Liver (tissue), 9 donors: Measurements from ENCODE around the gene ZC3HAV1. TPM values are rescaled to one million over a fixed set of nuclear protein-coding genes. Genes with fewer than 3 reads are reported as not detected.

Source experiments
- DNase-seq: peaks from one replicate; pipeline ENCODE4 v3.0.0-alpha.2; 2017; ENCODE audit warnings: low spot score
- H3K27ac ChIP-seq, 2 donors: one replicate each; pipeline ENCODE4 v1.7.0; 2013; ENCODE audit warnings: inconsistent platforms in 2 of 2, low read length in 2 of 2, control low read depth in 1 of 2, low read depth in 1 of 2, mild to moderate bottlenecking in 1 of 2
- H3K27me3 ChIP-seq, 4 donors: one replicate each; pipeline versions ENCODE4 v1.6.1 to v1.7.0; 2013; ENCODE audit warnings: low read length in 3 of 4, inconsistent platforms in 1 of 4, mild to moderate bottlenecking in 1 of 4, moderate library complexity in 1 of 4; ENCODE audit not compliant: control insufficient read depth in 4 of 4, insufficient read depth in 4 of 4
- H3K36me3 ChIP-seq, 4 donors: one replicate each; pipeline versions ENCODE4 v1.6.1 to v1.7.0; 2013; ENCODE audit warnings: low read length in 3 of 4, mild to moderate bottlenecking in 3 of 4, low read depth in 1 of 4, moderate library complexity in 1 of 4; ENCODE audit not compliant: control insufficient read depth in 4 of 4, insufficient read depth in 3 of 4
- H3K4me1 ChIP-seq, 4 donors: one replicate each; pipeline versions ENCODE4 v1.6.1 to v1.7.0; 2013; ENCODE audit warnings: low read length in 3 of 4, mild to moderate bottlenecking in 3 of 4, moderate library complexity in 1 of 4; ENCODE audit not compliant: control insufficient read depth in 4 of 4, insufficient read depth in 4 of 4
- H3K4me3 ChIP-seq, 3 donors: one replicate each; pipeline versions ENCODE4 v1.6.1 to v1.7.0; 2013; ENCODE audit warnings: low read length in 3 of 3, control low read depth in 1 of 3, low read depth in 1 of 3, mild to moderate bottlenecking in 1 of 3
- H3K9ac ChIP-seq, 2 donors: one replicate each; pipeline ENCODE4 v1.7.0; 2013; ENCODE audit warnings: low read length in 2 of 2, mild to moderate bottlenecking in 2 of 2, moderate library complexity in 2 of 2, control low read depth in 1 of 2, low read depth in 1 of 2
- H3K9me3 ChIP-seq, 4 donors: one replicate each; pipeline versions ENCODE4 v1.6.1 to v1.7.0; 2013; ENCODE audit warnings: low read length in 3 of 4; ENCODE audit not compliant: control insufficient read depth in 4 of 4
- ATF3 ChIP-seq: IDR thresholded peaks from 2 replicates; pipeline ENCODE4 v1.6.1; 2016; ENCODE audit warnings: antibody characterized with exemption
- CTCF ChIP-seq: fragments of 150-350 bp; IDR thresholded peaks from 2 replicates; pipeline ENCODE4 v1.5.1; 2017; ENCODE audit warnings: improper control_type of control experiment, low read depth, low read length; ENCODE audit not compliant: missing input control
- EGR1 ChIP-seq, 2 donors: IDR thresholded peaks; 2 replicates each; pipeline ENCODE4 v1.6.1; 2016 to 2018; ENCODE audit warnings: antibody characterized with exemption in 2 of 2, low read depth in 2 of 2
- FOXA1 ChIP-seq: IDR thresholded peaks from 2 replicates; pipeline ENCODE4 v1.6.1; 2016; ENCODE audit warnings: antibody characterized with exemption
- FOXA2 ChIP-seq: IDR thresholded peaks from 2 replicates; pipeline ENCODE4 v1.6.1; 2016; ENCODE audit warnings: antibody characterized with exemption
- GABPA ChIP-seq, 2 donors: IDR thresholded peaks in 1 of 2; conservative IDR thresholded peaks in 1 of 2; 2 replicates each; pipeline ENCODE4 v1.6.1; 2016; ENCODE audit warnings: antibody characterized with exemption in 2 of 2, mild to moderate bottlenecking in 1 of 2, moderate library complexity in 1 of 2
- HNF4A ChIP-seq, 2 donors: conservative IDR thresholded peaks; 2 replicates each; pipeline ENCODE4 v1.6.1; 2016; ENCODE audit warnings: antibody characterized with exemption in 2 of 2, mild to moderate bottlenecking in 2 of 2
- HNF4G ChIP-seq: IDR thresholded peaks from 2 replicates; pipeline ENCODE4 v1.6.1; 2016; ENCODE audit warnings: antibody characterized with exemption
- JUND ChIP-seq, 2 donors: IDR thresholded peaks; 2 replicates each; pipeline ENCODE4 v1.6.1; 2016; ENCODE audit warnings: antibody characterized with exemption in 2 of 2
- NR2F2 ChIP-seq: IDR thresholded peaks from 2 replicates; pipeline ENCODE4 v1.6.1; 2016; ENCODE audit warnings: antibody characterized with exemption
- RAD21 ChIP-seq, 2 donors: IDR thresholded peaks; 2 replicates each; pipeline ENCODE4 v1.6.1; 2016; ENCODE audit warnings: antibody characterized with exemption in 2 of 2, mild to moderate bottlenecking in 2 of 2
- SP1 ChIP-seq: IDR thresholded peaks from 2 replicates; pipeline ENCODE4 v1.6.1; 2018; ENCODE audit warnings: antibody characterized with exemption, mild to moderate bottlenecking
- YY1 ChIP-seq: IDR thresholded peaks from 2 replicates; pipeline ENCODE4 v1.6.1; 2016; ENCODE audit warnings: antibody characterized with exemption, mild to moderate bottlenecking
- ZBTB33 ChIP-seq: IDR thresholded peaks from 2 replicates; pipeline ENCODE4 v1.6.1; 2016; ENCODE audit warnings: antibody characterized with exemption
- WGBS: extraction: QIAGEN DNeasy Blood & Tissue Kit; methylation state at CpG from one replicate; pipeline ENCODE4 v1.1.7; 2013; 5-methylcytosine and 5-hydroxymethylcytosine counted together
- polyA plus RNA-seq, 2 donors: library from polyadenylated mRNA; stranded (reverse) in 1 of 2; unstranded in 1 of 2; fragments of 200-250 nt in 1 of 2; fragments of >200 nt in 1 of 2; fragmentation: Nextera tagmentation in 1 of 2; extraction: Ambion mirVana in 1 of 2; gene quantifications; one replicate each; pipeline versions ENCODE4 v1.2.1 to v1.2.3, GENCODE V29; 2013 to 2015
- total RNA-seq, 2 donors: library from RNA; depleted of rRNA; stranded (reverse); fragments of >200 nt; gene quantifications; one replicate each; pipeline ENCODE4 v1.2.3, GENCODE V29; 2014
- TF ChIP-seq, protein P1 (sequence below): IDR thresholded peaks from 2 replicates; pipeline ENCODE4 v1.6.1; 2016; ENCODE audit warnings: antibody characterized with exemption
- TF ChIP-seq, protein P2 (sequence below): IDR thresholded peaks from 2 replicates; pipeline ENCODE4 v1.6.1; 2016; ENCODE audit warnings: antibody characterized with exemption, mild to moderate bottlenecking
- donor health status: healthy.
- donor health status: healthy.
- donor health status: healthy.
- donor health status: healthy.
- donor health status: healthy.

The ZC3HAV1 gene
- total and polyA plus RNA-seq, 4 donors = 6.6 to 40.5 (median 16.5) TPM

DNA sequence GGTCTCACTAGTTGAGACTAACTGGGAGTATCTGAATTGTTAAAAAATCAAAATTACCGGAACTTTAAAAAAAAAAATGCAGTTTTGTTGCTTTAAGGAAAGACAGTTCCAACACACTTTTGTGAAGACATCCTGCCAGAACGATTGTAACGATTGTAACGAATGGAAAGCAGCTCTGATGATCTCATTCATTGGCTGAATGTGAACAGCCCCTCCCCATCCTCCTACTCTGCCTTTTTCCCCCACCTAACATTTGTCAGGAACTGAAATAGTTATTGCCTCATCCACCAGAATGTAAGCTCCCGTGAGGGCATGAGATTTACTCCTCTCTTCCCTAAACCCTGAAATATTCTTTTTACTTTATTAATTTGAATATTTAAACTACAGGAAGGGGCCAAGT, 50.6 kb downstream of the ZC3HAV1 start (continued):
- TF ChIP-seq CTCF = no peak
- TF ChIP-seq FOXA2 = no peak
- no peak for TF ChIP-seq GABPA (IDR thresholded peaks at IDR 0.05 in 1 of 2, conservative IDR thresholded peaks at IDR 0.05 in 1 of 2)
- TF ChIP-seq, protein P1, sequence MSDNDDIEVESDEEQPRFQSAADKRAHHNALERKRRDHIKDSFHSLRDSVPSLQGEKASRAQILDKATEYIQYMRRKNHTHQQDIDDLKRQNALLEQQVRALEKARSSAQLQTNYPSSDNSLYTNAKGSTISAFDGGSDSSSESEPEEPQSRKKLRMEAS = no peak
- TF ChIP-seq YY1 = no peak

DNA sequence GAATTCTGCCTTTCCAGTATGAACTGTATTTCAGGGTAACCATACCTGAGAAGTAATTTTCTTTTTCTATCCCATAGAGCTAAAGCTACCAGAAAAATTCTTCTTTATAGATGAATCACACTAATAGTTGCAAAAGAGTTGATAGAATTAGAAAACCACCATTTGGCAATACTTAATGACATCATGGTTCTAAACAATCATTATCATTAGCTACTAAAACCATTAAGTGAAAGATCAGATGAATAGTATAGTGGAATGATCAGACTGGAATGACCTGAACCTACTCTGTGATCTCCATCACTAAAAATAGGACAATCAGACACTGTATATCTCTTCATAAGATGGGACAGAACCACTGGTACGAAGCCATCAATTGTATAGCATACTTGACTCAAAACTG, 53.8 kb downstream of the ZC3HAV1 start:
- peaks cover 5 to 52% (median 37%) of the 10 kb centered on the region in 4 donors for H3K36me3 ChIP-seq

More for the DNA sequence above, 53.8 kb downstream of the ZC3HAV1 start:
- no peaks in the 10 kb centered on the region for H3K4me1 ChIP-seq
- no peaks in the 10 kb centered on the region for H3K27me3 ChIP-seq
- no peak for DNase-seq
- 99% methylated on average over 1 of the region's 1 CpG for WGBS
- no peaks in the 10 kb centered on the region for H3K9me3 ChIP-seq
- no peak overlapping the region for H3K9ac ChIP-seq
- no peak overlapping the region for H3K27ac ChIP-seq
- H3K4me3 ChIP-seq = no peak overlapping the region
- no peak for TF ChIP-seq EGR1 (IDR thresholded peaks at IDR 0.05; ENCODE audit: low read depth in 2 of 2)
- no peak for TF ChIP-seq ZBTB33
- no peak for TF ChIP-seq YY1
- TF ChIP-seq, protein P1 = no peak
- no peak for TF ChIP-seq JUND (IDR thresholded peaks at IDR 0.05)
- TF ChIP-seq, protein P2, sequence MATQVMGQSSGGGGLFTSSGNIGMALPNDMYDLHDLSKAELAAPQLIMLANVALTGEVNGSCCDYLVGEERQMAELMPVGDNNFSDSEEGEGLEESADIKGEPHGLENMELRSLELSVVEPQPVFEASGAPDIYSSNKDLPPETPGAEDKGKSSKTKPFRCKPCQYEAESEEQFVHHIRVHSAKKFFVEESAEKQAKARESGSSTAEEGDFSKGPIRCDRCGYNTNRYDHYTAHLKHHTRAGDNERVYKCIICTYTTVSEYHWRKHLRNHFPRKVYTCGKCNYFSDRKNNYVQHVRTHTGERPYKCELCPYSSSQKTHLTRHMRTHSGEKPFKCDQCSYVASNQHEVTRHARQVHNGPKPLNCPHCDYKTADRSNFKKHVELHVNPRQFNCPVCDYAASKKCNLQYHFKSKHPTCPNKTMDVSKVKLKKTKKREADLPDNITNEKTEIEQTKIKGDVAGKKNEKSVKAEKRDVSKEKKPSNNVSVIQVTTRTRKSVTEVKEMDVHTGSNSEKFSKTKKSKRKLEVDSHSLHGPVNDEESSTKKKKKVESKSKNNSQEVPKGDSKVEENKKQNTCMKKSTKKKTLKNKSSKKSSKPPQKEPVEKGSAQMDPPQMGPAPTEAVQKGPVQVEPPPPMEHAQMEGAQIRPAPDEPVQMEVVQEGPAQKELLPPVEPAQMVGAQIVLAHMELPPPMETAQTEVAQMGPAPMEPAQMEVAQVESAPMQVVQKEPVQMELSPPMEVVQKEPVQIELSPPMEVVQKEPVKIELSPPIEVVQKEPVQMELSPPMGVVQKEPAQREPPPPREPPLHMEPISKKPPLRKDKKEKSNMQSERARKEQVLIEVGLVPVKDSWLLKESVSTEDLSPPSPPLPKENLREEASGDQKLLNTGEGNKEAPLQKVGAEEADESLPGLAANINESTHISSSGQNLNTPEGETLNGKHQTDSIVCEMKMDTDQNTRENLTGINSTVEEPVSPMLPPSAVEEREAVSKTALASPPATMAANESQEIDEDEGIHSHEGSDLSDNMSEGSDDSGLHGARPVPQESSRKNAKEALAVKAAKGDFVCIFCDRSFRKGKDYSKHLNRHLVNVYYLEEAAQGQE = no peak
- TF ChIP-seq CTCF = no peak
- no peak for TF ChIP-seq RAD21 (IDR thresholded peaks at IDR 0.05)
- TF ChIP-seq FOXA2 = no peak
- no peak for TF ChIP-seq HNF4G
- no peak for TF ChIP-seq ATF3
- TF ChIP-seq HNF4A (conservative IDR thresholded peaks at IDR 0.05) = no peak
- no peak for TF ChIP-seq NR2F2
- TF ChIP-seq GABPA (IDR thresholded peaks at IDR 0.05 in 1 of 2, conservative IDR thresholded peaks at IDR 0.05 in 1 of 2) = no peak
- no peak for TF ChIP-seq SP1
- TF ChIP-seq FOXA1 = no peak
